Stimulated activated CD4-positive, alpha-beta T cell treated with anti-CD3 and anti-CD28 coated beads, Interleukin-1b, Interleukin-23, amount 100 ng/mL, for 1 hour (primary cell): ENCODE results near the gene NPPC.
"Not testable (repeated sequence)": the region's sequence is repeated elsewhere in the genome, so short reads cannot be mapped to it uniquely, and the experiment has no call there.

Experiments used
- DNase-seq, 2 donors: peaks; one replicate each; pipeline ENCODE4 v3.0.0-alpha.2; 2020; ENCODE audit warnings: low read depth in 2 of 2

Gene NPPC

GRCh38 chr2:231886071-231886681 is 40.0 kb downstream of the NPPC start:
- no peak for DNase-seq

GRCh38 chr2:231884438-231885140 is 41.6 kb downstream of the NPPC start:
- no peak for DNase-seq

- no peak for DNase-seq
Observed at GRCh38 chr2:231883468-231883881, 42.7 kb downstream of the NPPC start.

- no peak for DNase-seq
Observed at GRCh38 chr2:231882646-231883045, 43.5 kb downstream of the NPPC start.

GRCh38 chr2:231880371-231880770 is 45.8 kb downstream of the NPPC start:
- DNase-seq = not testable (repeated sequence)

- no peak for DNase-seq
Observed at GRCh38 chr2:231879216-231879615, 47.0 kb downstream of the NPPC start.

- no peak for DNase-seq
Observed at GRCh38 chr2:231877533-231878456, 48.4 kb downstream of the NPPC start.

- no peak for DNase-seq
Observed at GRCh38 chr2:231874944-231875343, 51.3 kb downstream of the NPPC start.
